Kidney (tissue), 2 donors: ENCODE results near the gene UBE2N. TPM values are rescaled to one million over a fixed set of nuclear protein-coding genes. Genes with fewer than 3 reads are reported as not detected.

Experiments used
- polyA plus RNA-seq: library from polyadenylated mRNA; stranded (reverse); fragments of 350-450 nt; fragmentation: Illumina TruSeq; extraction: RNeasy Lipid Tissue Mini Kit (QIAGEN cat#74804); gene quantifications from one replicate; pipeline ENCODE4 v1.2.3, GENCODE V29; 2014; ENCODE audit warnings: low read depth, low replicate concordance; ENCODE audit not compliant: insufficient read depth
- total RNA-seq: library from RNA; stranded (reverse); fragmentation: NEBNext Ultra II Directional; extraction: Animal tissue kit (Norgen Biotek cat#: 25700); gene quantifications from one replicate; pipeline ENCODE4 v1.2.1, GENCODE V29; 2021
- donor health status: DM: yes; HTN: yes; CAD: no.

Gene UBE2N
- total and polyA plus RNA-seq, 2 donors from 2014 or later = 84.7 to 97.3 TPM

Other genes starting within 250 kb of the UBE2N start
- 127 TPM for gene NUDT4, start 64.0 kb downstream of the UBE2N start, total RNA-seq
- 104 TPM for gene NUDT4, start 64.0 kb downstream of the UBE2N start, polyA plus RNA-seq
- gene MRPL42, start 25.6 kb upstream of the UBE2N start, total RNA-seq = 66.7 TPM
- gene MRPL42, start 25.6 kb upstream of the UBE2N start, polyA plus RNA-seq = 57.6 TPM
- gene SOCS2, start 130.7 kb upstream of the UBE2N start, total RNA-seq = 25.7 TPM
- gene SOCS2, start 130.7 kb upstream of the UBE2N start, polyA plus RNA-seq = 32.2 TPM
- 19.1 TPM for gene CRADD, start 235.4 kb upstream of the UBE2N start, total RNA-seq
- gene CRADD, start 235.4 kb upstream of the UBE2N start, polyA plus RNA-seq = 28.8 TPM